HAP-1 (cell line): Measurements from ENCODE around the gene FAM163B.

Experiments
- DNase-seq, 2 experiments: peaks; one replicate each; pipeline ENCODE4 v3.0.0-alpha.2; 2016 to 2020; ENCODE audit warnings: low spot score in 2 of 2
- H3K27me3 ChIP-seq: fragments of 250-450 bp; sonication (Bioruptor Pico); 2 replicates; pipeline ENCODE4 v1.5.1; 2020; ENCODE audit warnings: low read depth, mild to moderate bottlenecking, moderate library complexity
- H3K36me3 ChIP-seq: fragments of 250-450 bp; sonication (Bioruptor Pico); replicated peaks from 2 replicates; pipeline ENCODE4 v1.5.1; 2020; ENCODE audit warnings: mild to moderate bottlenecking
- H3K4me1 ChIP-seq: fragments of 250-450 bp; sonication (Bioruptor Pico); 2 replicates; pipeline ENCODE4 v1.5.1; 2020; ENCODE audit warnings: mild to moderate bottlenecking
- H3K4me3 ChIP-seq: fragments of 250-450 bp; sonication (Bioruptor Pico); 2 replicates; pipeline ENCODE4 v1.5.1; 2020; ENCODE audit warnings: mild to moderate bottlenecking, moderate library complexity
- H3K9me3 ChIP-seq: fragments of 250-450 bp; sonication (Bioruptor Pico); 2 replicates; pipeline ENCODE4 v1.5.1; 2020; ENCODE audit warnings: mild to moderate bottlenecking, moderate library complexity
- in situ Hi-C: fragments of 300-500 bp; cut with MboI; formaldehyde crosslinking; loops from 3 replicates; pipeline ENCODE4 v1.14.3; 2020; ENCODE audit warnings: low sequenced_read_pairs, inconsistent platforms, mixed read lengths

The FAM163B gene

GRCh38 chr9:133643978-133644760 is 35.0 kb upstream of the FAM163B start:
- no peak for DNase-seq
- Histone ChIP-seq H3K4me1 (no peaks in the 10 kb centered on the region), H3K36me3 (no peaks in the 10 kb centered on the region), H3K27me3 (peaks cover 66% of the 10 kb centered on the region), H3K4me3 (no peak overlapping the region), H3K9me3 (no peaks in the 10 kb centered on the region)
- in situ Hi-C loops: no loop called here

- Histone ChIP-seq H3K36me3 (no peaks in the 10 kb centered on the region), H3K27me3 (peaks cover 61% of the 10 kb centered on the region)
Measured at GRCh38 chr9:133643362-133643755, 34.2 kb upstream of the FAM163B start.

GRCh38 chr9:133642708-133643361 is 33.6 kb upstream of the FAM163B start:
- in situ Hi-C loops: no loop called here
- DNase-seq: no peak
- Histone ChIP-seq H3K4me3 (no peak overlapping the region), H3K4me1 (no peaks in the 10 kb centered on the region), H3K27me3 (peaks cover 59% of the 10 kb centered on the region), H3K36me3 (no peaks in the 10 kb centered on the region), H3K9me3 (no peaks in the 10 kb centered on the region)

More at GRCh38 chr9:133643362-133643755, 34.2 kb upstream of the FAM163B start:
- no peaks in the 10 kb centered on the region for H3K4me1 ChIP-seq
- in situ Hi-C loops: no loop called here
- no peaks in the 10 kb centered on the region for H3K9me3 ChIP-seq
- H3K4me3 ChIP-seq: no peak overlapping the region
- no peak for DNase-seq

- H3K4me3 ChIP-seq: no peak overlapping the region
- in situ Hi-C loops: no loop called here
- H3K36me3 ChIP-seq: no peaks in the 10 kb centered on the region
- peaks cover 66% of the 10 kb centered on the region for H3K27me3 ChIP-seq
- no peaks in the 10 kb centered on the region for H3K4me1 ChIP-seq
- DNase-seq: no peak
- H3K9me3 ChIP-seq: no peaks in the 10 kb centered on the region
Measured at GRCh38 chr9:133641861-133642595, 32.8 kb upstream of the FAM163B start.

- no peaks in the 10 kb centered on the region for H3K36me3 ChIP-seq
- no peaks in the 10 kb centered on the region for H3K9me3 ChIP-seq
- in situ Hi-C loops: no loop called here
- no peak for DNase-seq
- H3K4me3 ChIP-seq: no peak overlapping the region
- H3K27me3 ChIP-seq: peaks cover 70% of the 10 kb centered on the region
- H3K4me1 ChIP-seq: no peaks in the 10 kb centered on the region
Measured at GRCh38 chr9:133641396-133641655, 32.1 kb upstream of the FAM163B start.

GRCh38 chr9:133640580-133641395 is 31.6 kb upstream of the FAM163B start:
- no peaks in the 10 kb centered on the region for H3K9me3 ChIP-seq
- in situ Hi-C loops: no loop called here
- H3K4me1 ChIP-seq: no peaks in the 10 kb centered on the region
- no peak overlapping the region for H3K4me3 ChIP-seq
- H3K27me3 ChIP-seq: peaks cover 75% of the 10 kb centered on the region
- no peak for DNase-seq
- no peaks in the 10 kb centered on the region for H3K36me3 ChIP-seq

GRCh38 chr9:133640160-133640559 is 31.0 kb upstream of the FAM163B start:
- H3K4me3 ChIP-seq: no peak overlapping the region
- H3K27me3 ChIP-seq: peaks cover 76% of the 10 kb centered on the region
- in situ Hi-C loops: no loop called here

GRCh38 chr9:133639613-133640012 is 30.4 kb upstream of the FAM163B start:
- in situ Hi-C loops: no loop called here
- Histone ChIP-seq H3K9me3 (no peaks in the 10 kb centered on the region), H3K4me3 (no peak overlapping the region), H3K4me1 (no peaks in the 10 kb centered on the region), H3K36me3 (no peaks in the 10 kb centered on the region), H3K27me3 (peaks cover 82% of the 10 kb centered on the region)
- DNase-seq: no peak

More at GRCh38 chr9:133640160-133640559, 31.0 kb upstream of the FAM163B start:
- H3K9me3 ChIP-seq: no peaks in the 10 kb centered on the region
- H3K4me1 ChIP-seq: no peaks in the 10 kb centered on the region
- H3K36me3 ChIP-seq: no peaks in the 10 kb centered on the region
- no peak for DNase-seq

GRCh38 chr9:133638711-133639110 is 29.5 kb upstream of the FAM163B start:
- no peak overlapping the region for H3K4me3 ChIP-seq
- H3K4me1 ChIP-seq: no peaks in the 10 kb centered on the region
- H3K9me3 ChIP-seq: no peaks in the 10 kb centered on the region
- no peaks in the 10 kb centered on the region for H3K36me3 ChIP-seq
- H3K27me3 ChIP-seq: peaks cover 76% of the 10 kb centered on the region
- no peak for DNase-seq
- in situ Hi-C loops: no loop called here

- no peaks in the 10 kb centered on the region for H3K9me3 ChIP-seq
- H3K4me1 ChIP-seq: no peaks in the 10 kb centered on the region
- H3K36me3 ChIP-seq: no peaks in the 10 kb centered on the region
- H3K27me3 ChIP-seq: peaks cover 74% of the 10 kb centered on the region
- DNase-seq: no peak
- no peak overlapping the region for H3K4me3 ChIP-seq
- in situ Hi-C loops: no loop called here
Measured at GRCh38 chr9:133638076-133638475, 28.9 kb upstream of the FAM163B start.

- Histone ChIP-seq H3K4me1 (no peaks in the 10 kb centered on the region), H3K27me3 (peaks cover 70% of the 10 kb centered on the region), H3K36me3 (no peaks in the 10 kb centered on the region), H3K4me3 (no peak overlapping the region), H3K9me3 (no peaks in the 10 kb centered on the region)
- no peak for DNase-seq
- in situ Hi-C loops: no loop called here
Measured at GRCh38 chr9:133637451-133638055, 28.4 kb upstream of the FAM163B start.

- in situ Hi-C loops: no loop called here
- no peaks in the 10 kb centered on the region for H3K4me1 ChIP-seq
- DNase-seq: no peak
- H3K4me3 ChIP-seq: no peak overlapping the region
- H3K9me3 ChIP-seq: no peaks in the 10 kb centered on the region
- no peaks in the 10 kb centered on the region for H3K36me3 ChIP-seq
- peaks cover 64% of the 10 kb centered on the region for H3K27me3 ChIP-seq
Measured at GRCh38 chr9:133636902-133637301, 27.7 kb upstream of the FAM163B start.
